ENCODE measurements around the gene KLK2. TPM values are rescaled to one million over a fixed set of nuclear protein-coding genes. Genes with fewer than 3 reads are reported as not detected.

Gene KLK2
- not detected for polyA plus RNA-seq (2013, experiment 1 of 2)
- polyA plus RNA-seq (2013, experiment 2 of 2): not detected

DNA sequence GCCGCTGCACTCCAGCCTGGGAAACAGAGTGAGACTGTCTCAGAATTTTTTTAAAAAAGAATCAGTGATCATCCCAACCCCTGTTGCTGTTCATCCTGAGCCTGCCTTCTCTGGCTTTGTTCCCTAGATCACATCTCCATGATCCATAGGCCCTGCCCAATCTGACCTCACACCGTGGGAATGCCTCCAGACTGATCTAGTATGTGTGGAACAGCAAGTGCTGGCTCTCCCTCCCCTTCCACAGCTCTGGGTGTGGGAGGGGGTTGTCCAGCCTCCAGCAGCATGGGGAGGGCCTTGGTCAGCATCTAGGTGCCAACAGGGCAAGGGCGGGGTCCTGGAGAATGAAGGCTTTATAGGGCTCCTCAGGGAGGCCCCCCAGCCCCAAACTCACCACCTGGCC lies at the start of gene KLK2:
TSS of gene KLK2 (plus strand) at position 384 of the 400 bp plus-strand sequence. CDS start 35 bp downstream, outside the sequence.
- WGBS (ENCODE audit: extremely low coverage, insufficient coverage, low lambda C conversion rate): no CpG with 5 or more reads among the region's 3 CpGs
- no peak for DNase-seq

DNA sequence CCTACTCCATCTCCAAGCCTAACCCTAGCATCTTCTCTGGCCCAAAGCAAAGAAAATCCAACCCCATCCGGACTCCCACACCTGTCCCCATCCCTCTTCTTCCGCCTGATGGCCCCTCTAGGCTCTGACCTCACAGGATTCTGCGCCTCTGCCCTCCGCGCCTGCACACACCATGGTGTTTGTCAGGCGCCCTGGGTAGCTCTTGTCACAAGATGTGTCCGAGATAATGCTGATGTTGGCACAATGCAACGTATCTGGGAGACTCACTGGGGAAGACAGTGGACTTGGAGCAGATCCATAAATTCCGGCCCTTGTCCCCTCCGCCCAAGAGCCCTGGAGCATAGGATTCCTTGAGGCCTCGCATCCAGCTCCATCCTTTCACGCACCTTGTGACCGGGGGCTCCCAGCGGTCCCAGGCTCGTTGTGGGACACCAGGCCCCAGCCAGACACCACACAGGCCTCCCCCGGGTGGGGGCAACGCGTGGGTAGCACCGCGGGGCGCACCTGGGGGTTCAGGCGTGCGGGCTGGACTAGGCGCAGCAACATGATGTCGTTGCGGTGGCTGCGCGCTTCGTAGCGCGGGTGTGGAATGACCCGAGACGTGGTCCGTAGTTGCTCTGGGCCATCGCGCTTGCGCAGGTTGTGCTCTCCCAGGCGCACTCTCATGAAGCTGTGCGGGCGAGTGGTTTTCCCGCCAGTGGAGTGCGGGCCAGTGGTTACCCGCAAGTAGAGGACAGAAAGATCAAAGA lies 46.6 kb upstream of the KLK2 start:
- no CpG with 5 or more reads among the region's 43 CpGs for WGBS (ENCODE audit: extremely low coverage, insufficient coverage, low lambda C conversion rate)
- Histone ChIP-seq H3K4ac (ENCODE audit: low read depth, low read length) (no peak overlapping the region), H2BK15ac (replicated peaks; ENCODE audit: low read depth) (no peak overlapping the region), H4K5ac (ENCODE audit: low read length) (no peak overlapping the region), H3K4me1 (ENCODE audit: control insufficient read depth, low read depth, low read length) (no peaks in the 10 kb centered on the region), H3K27me3 (ENCODE audit: insufficient read depth, low read length, poor library complexity) (no peaks in the 10 kb centered on the region), H3K27ac (ENCODE audit: low read depth, low read length) (no peak overlapping the region), H2BK5ac (ENCODE audit: low read length) (no peak overlapping the region), H2AK5ac (ENCODE audit: low read length) (no peak overlapping the region), H3K4me2 (ENCODE audit: low read length) (no peak overlapping the region), H3K79me2 (ENCODE audit: control insufficient read depth, insufficient read depth, low read length) (no peaks in the 10 kb centered on the region), H3K23ac (ENCODE audit: low read length) (no peak overlapping the region), H3K36me3 (ENCODE audit: control insufficient read depth, insufficient read depth, low read length) (no peaks in the 10 kb centered on the region), H3K9ac (ENCODE audit: low read length) (no peak overlapping the region), H3K56ac (ENCODE audit: low read length) (no peak overlapping the region), H3K18ac (ENCODE audit: low read length) (no peak overlapping the region), H3K4me3 (ENCODE audit: low read length) (no peak overlapping the region), H2BK120ac (ENCODE audit: low read depth, low read length) (no peak overlapping the region), H4K8ac (ENCODE audit: low read depth, low read length) (no peak overlapping the region), H3K79me1 (ENCODE audit: low read length) (no peaks in the 10 kb centered on the region)
- DNase-seq: no peak

More for the DNA sequence above, at the start of gene KLK2:
- Histone ChIP-seq H3K27me3 (ENCODE audit: insufficient read depth, low read length, poor library complexity) (no peaks in the 10 kb centered on the region), H4K5ac (ENCODE audit: low read length) (no peak within 1 kb of the TSS), H3K79me1 (ENCODE audit: low read length) (no peaks in the 10 kb centered on the region), H3K36me3 (ENCODE audit: control insufficient read depth, insufficient read depth, low read length) (no peaks in the 10 kb centered on the region), H3K4ac (ENCODE audit: low read depth, low read length) (no peak within 1 kb of the TSS), H2BK15ac (replicated peaks; ENCODE audit: low read depth) (no peak within 1 kb of the TSS), H4K8ac (ENCODE audit: low read depth, low read length) (no peak within 1 kb of the TSS), H3K9ac (ENCODE audit: low read length) (no peak within 1 kb of the TSS), H3K79me2 (ENCODE audit: control insufficient read depth, insufficient read depth, low read length) (no peaks in the 10 kb centered on the region), H3K23ac (ENCODE audit: low read length) (no peak within 1 kb of the TSS), H2AK5ac (ENCODE audit: low read length) (no peak within 1 kb of the TSS), H3K56ac (ENCODE audit: low read length) (no peak within 1 kb of the TSS), H2BK120ac (ENCODE audit: low read depth, low read length) (no peak within 1 kb of the TSS), H2BK5ac (ENCODE audit: low read length) (no peak within 1 kb of the TSS), H3K4me2 (ENCODE audit: low read length) (no peak within 1 kb of the TSS), H3K4me1 (ENCODE audit: control insufficient read depth, low read depth, low read length) (no peaks in the 10 kb centered on the region), H3K18ac (ENCODE audit: low read length) (no peak within 1 kb of the TSS), H3K27ac (ENCODE audit: low read depth, low read length) (no peak within 1 kb of the TSS), H3K4me3 (ENCODE audit: low read length) (no peak within 1 kb of the TSS)

DNA sequence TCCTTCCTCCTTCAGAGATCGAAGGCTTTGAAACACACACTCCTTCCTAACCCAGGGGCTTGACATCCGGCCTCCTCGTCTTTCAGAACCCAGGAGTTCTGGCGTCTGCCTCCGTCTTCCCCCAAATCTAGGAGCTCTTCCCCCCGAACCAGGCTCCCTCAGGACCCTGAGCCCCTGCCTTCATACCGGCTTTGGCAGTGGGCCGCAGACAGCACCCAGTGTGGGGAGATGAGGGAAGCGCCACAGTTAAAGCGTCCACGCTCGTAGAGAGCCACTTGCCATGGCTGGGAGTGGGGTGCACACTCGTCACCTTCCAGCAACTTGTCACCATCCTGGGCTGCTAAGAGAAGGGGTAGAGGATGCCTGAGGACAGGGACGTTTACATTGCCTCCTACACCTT lies 45.8 kb upstream of the KLK2 start:
- Histone ChIP-seq H3K4me3 (ENCODE audit: low read length) (no peak overlapping the region), H4K5ac (ENCODE audit: low read length) (no peak overlapping the region), H3K27ac (ENCODE audit: low read depth, low read length) (no peak overlapping the region), H3K4me2 (ENCODE audit: low read length) (no peak overlapping the region), H3K23ac (ENCODE audit: low read length) (no peak overlapping the region), H3K4ac (ENCODE audit: low read depth, low read length) (no peak overlapping the region), H2BK5ac (ENCODE audit: low read length) (no peak overlapping the region), H2AK5ac (ENCODE audit: low read length) (no peak overlapping the region), H3K36me3 (ENCODE audit: control insufficient read depth, insufficient read depth, low read length) (no peaks in the 10 kb centered on the region), H2BK120ac (ENCODE audit: low read depth, low read length) (no peak overlapping the region), H2BK15ac (replicated peaks; ENCODE audit: low read depth) (no peak overlapping the region), H3K27me3 (ENCODE audit: insufficient read depth, low read length, poor library complexity) (no peaks in the 10 kb centered on the region), H3K79me2 (ENCODE audit: control insufficient read depth, insufficient read depth, low read length) (no peaks in the 10 kb centered on the region), H3K9ac (ENCODE audit: low read length) (no peak overlapping the region), H3K4me1 (ENCODE audit: control insufficient read depth, low read depth, low read length) (no peaks in the 10 kb centered on the region), H3K56ac (ENCODE audit: low read length) (no peak overlapping the region), H3K18ac (ENCODE audit: low read length) (no peak overlapping the region), H4K8ac (ENCODE audit: low read depth, low read length) (no peak overlapping the region), H3K79me1 (ENCODE audit: low read length) (no peaks in the 10 kb centered on the region)
- WGBS (ENCODE audit: extremely low coverage, insufficient coverage, low lambda C conversion rate): no CpG with 5 or more reads among the region's 14 CpGs
- no peak for DNase-seq

DNA sequence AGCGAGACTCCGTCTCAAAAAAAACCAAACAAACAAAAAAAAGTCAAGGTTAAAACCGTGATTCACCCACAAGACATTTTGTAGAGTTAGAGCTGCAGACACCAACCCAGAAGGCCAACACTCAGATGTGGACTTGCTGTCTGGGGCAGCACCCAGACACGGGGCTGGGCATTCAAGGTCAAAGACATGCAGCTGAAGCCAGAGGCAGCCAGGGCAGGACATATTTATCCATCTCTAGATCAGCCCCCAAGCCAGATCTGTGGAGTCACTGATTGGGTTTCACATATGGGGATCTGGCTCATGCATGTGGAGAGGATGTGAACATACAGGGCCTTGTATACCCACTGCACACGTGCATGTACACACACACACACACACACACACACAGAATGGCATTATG lies 43.4 kb upstream of the KLK2 start:
- no peak overlapping the region for H3K27ac ChIP-seq (ENCODE audit: low read depth, low read length)
- no peaks in the 10 kb centered on the region for H3K79me2 ChIP-seq (ENCODE audit: control insufficient read depth, insufficient read depth, low read length)
- no CpG with 5 or more reads among the region's 5 CpGs for WGBS (ENCODE audit: extremely low coverage, insufficient coverage, low lambda C conversion rate)

DNA sequence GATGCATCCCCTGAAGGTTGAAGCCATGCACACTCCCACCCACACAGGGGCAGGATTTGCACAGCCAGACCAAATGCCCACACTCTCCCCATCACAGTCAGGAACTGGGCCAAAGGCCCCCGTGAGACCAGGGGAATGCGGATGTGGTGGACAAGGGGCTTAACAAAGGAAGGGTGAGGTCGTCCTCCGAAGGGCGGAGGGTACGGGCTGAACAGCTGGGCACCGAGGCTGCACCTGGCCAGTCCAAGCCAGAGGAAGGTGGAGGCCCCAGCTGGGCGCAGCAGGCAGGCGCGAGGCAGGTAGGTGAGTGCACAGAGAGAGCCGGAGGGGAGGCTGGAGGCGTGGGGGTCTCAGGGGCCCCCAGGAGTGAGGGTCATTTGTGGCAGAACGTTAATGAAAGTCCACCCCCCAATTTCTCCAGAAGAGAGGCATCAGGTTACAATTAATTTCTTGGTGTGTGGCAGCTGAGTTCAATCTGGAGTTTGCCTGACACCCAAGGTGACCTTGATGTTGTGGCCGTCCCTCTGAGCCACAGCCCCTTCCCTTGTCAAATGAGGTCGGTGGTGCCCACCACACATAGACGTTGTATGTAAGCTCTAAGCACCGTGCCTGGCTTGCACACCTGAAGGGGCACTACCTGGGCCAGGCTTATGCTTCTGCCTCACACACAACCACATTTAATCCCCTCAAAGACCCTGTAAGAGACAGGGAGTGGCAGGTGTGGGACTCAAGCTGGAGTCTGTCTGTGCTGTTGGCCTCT lies 42.8 kb upstream of the KLK2 start:
- Histone ChIP-seq H4K8ac (ENCODE audit: low read depth, low read length) (no peak overlapping the region), H3K9ac (ENCODE audit: low read length) (no peak overlapping the region), H3K4me1 (ENCODE audit: control insufficient read depth, low read depth, low read length) (no peaks in the 10 kb centered on the region), H3K56ac (ENCODE audit: low read length) (no peak overlapping the region), H2AK5ac (ENCODE audit: low read length) (no peak overlapping the region), H2BK120ac (ENCODE audit: low read depth, low read length) (no peak overlapping the region), H3K18ac (ENCODE audit: low read length) (no peak overlapping the region), H3K79me2 (ENCODE audit: control insufficient read depth, insufficient read depth, low read length) (no peaks in the 10 kb centered on the region), H3K79me1 (ENCODE audit: low read length) (no peaks in the 10 kb centered on the region), H3K27ac (ENCODE audit: low read depth, low read length) (no peak overlapping the region), H3K27me3 (ENCODE audit: insufficient read depth, low read length, poor library complexity) (peaks cover 2% of the 10 kb centered on the region), H3K4ac (ENCODE audit: low read depth, low read length) (no peak overlapping the region), H4K5ac (ENCODE audit: low read length) (no peak overlapping the region), H3K4me3 (ENCODE audit: low read length) (no peak overlapping the region), H3K4me2 (ENCODE audit: low read length) (no peak overlapping the region), H3K23ac (ENCODE audit: low read length) (no peak overlapping the region), H3K36me3 (ENCODE audit: control insufficient read depth, insufficient read depth, low read length) (no peaks in the 10 kb centered on the region), H2BK15ac (replicated peaks; ENCODE audit: low read depth) (no peak overlapping the region), H2BK5ac (ENCODE audit: low read length) (no peak overlapping the region)
- no peak for DNase-seq
- no CpG with 5 or more reads among the region's 17 CpGs for WGBS (ENCODE audit: extremely low coverage, insufficient coverage, low lambda C conversion rate)

More for the DNA sequence above, 43.4 kb upstream of the KLK2 start:
- Histone ChIP-seq H3K27me3 (ENCODE audit: insufficient read depth, low read length, poor library complexity) (no peaks in the 10 kb centered on the region), H3K23ac (ENCODE audit: low read length) (no peak overlapping the region), H4K5ac (ENCODE audit: low read length) (no peak overlapping the region), H2BK15ac (replicated peaks; ENCODE audit: low read depth) (no peak overlapping the region), H2AK5ac (ENCODE audit: low read length) (no peak overlapping the region), H2BK5ac (ENCODE audit: low read length) (no peak overlapping the region), H3K56ac (ENCODE audit: low read length) (no peak overlapping the region), H3K36me3 (ENCODE audit: control insufficient read depth, insufficient read depth, low read length) (no peaks in the 10 kb centered on the region), H3K79me1 (ENCODE audit: low read length) (no peaks in the 10 kb centered on the region), H4K8ac (ENCODE audit: low read depth, low read length) (no peak overlapping the region), H3K4me1 (ENCODE audit: control insufficient read depth, low read depth, low read length) (no peaks in the 10 kb centered on the region), H3K18ac (ENCODE audit: low read length) (no peak overlapping the region), H3K9ac (ENCODE audit: low read length) (no peak overlapping the region), H3K4me2 (ENCODE audit: low read length) (no peak overlapping the region), H3K4me3 (ENCODE audit: low read length) (no peak overlapping the region), H2BK120ac (ENCODE audit: low read depth, low read length) (no peak overlapping the region), H3K4ac (ENCODE audit: low read depth, low read length) (no peak overlapping the region)
- DNase-seq: no peak

Data from mesendoderm (in vitro differentiated cells).